KMS-11 (cell line): ENCODE data around the gene ZNF275.
"Not testable (repeated sequence)": the region's sequence is repeated elsewhere in the genome, so short reads cannot be mapped to it uniquely, and the experiment has no call there.

Experiments
- H2AFZ ChIP-seq: fragments of 200-600 bp; sonication (generic); 2 replicates; pipeline ENCODE4 v1.6.1; 2016; ENCODE audit warnings: antibody characterized with exemption, mixed run types, low read depth
- H3K27ac ChIP-seq: fragments of 200-600 bp; sonication (generic); 2 replicates; pipeline ENCODE4 v1.6.1; 2016; ENCODE audit warnings: mild to moderate bottlenecking, mixed run types
- H3K27me3 ChIP-seq: fragments of 200-600 bp; sonication (generic); 2 replicates; pipeline ENCODE4 v1.6.1; 2017; ENCODE audit warnings: mild to moderate bottlenecking, low read depth, mixed run types, moderate library complexity; ENCODE audit not compliant: insufficient read depth
- H3K36me3 ChIP-seq: fragments of 200-600 bp; sonication (generic); 2 replicates; pipeline ENCODE4 v1.6.1; 2017; ENCODE audit warnings: mild to moderate bottlenecking, mixed run types; ENCODE audit not compliant: insufficient read depth
- H3K4me1 ChIP-seq: fragments of 200-600 bp; sonication (generic); 2 replicates; pipeline ENCODE4 v1.6.1; 2016; ENCODE audit warnings: mild to moderate bottlenecking, low read depth, mixed run types; ENCODE audit not compliant: poor library complexity, severe bottlenecking
- H3K4me2 ChIP-seq: fragments of 200-600 bp; sonication (generic); 2 replicates; pipeline ENCODE4 v1.7.0; 2016; ENCODE audit warnings: mild to moderate bottlenecking, mixed run types
- H3K4me3 ChIP-seq: fragments of 200-600 bp; sonication (generic); IDR thresholded peaks from 2 replicates; pipeline ENCODE4 v1.6.1; 2017; ENCODE audit warnings: low read depth, low read length, mixed read lengths; ENCODE audit not compliant: insufficient read depth
- H3K79me2 ChIP-seq: fragments of 200-600 bp; sonication (generic); 2 replicates; pipeline ENCODE4 v1.6.1; 2016; ENCODE audit warnings: low read depth, mixed run types; ENCODE audit not compliant: insufficient read depth
- H3K9ac ChIP-seq: fragments of 200-600 bp; sonication (generic); 2 replicates; pipeline ENCODE4 v1.6.1; 2016; ENCODE audit warnings: mild to moderate bottlenecking, mixed run types
- H4K20me1 ChIP-seq: fragments of 200-600 bp; sonication (generic); 2 replicates; pipeline ENCODE4 v1.6.1; 2016; ENCODE audit warnings: mild to moderate bottlenecking, mixed run types; ENCODE audit not compliant: insufficient read depth
- CTCF ChIP-seq: fragments of 200-600 bp; sonication (generic); conservative IDR thresholded peaks from 2 replicates; pipeline ENCODE4 v1.6.1; 2017; ENCODE audit warnings: low read depth, mild to moderate bottlenecking, antibody characterized with exemption, low read length, moderate library complexity, mixed read lengths

Gene ZNF275

GRCh38 chrX:153388722-153389459 lies 54.9 kb downstream of the ZNF275 start:
- no peaks in the 10 kb centered on the region for H4K20me1 ChIP-seq
- no peak overlapping the region for H3K4me3 ChIP-seq
- no peaks in the 10 kb centered on the region for H3K27me3 ChIP-seq
- no peaks in the 10 kb centered on the region for H3K79me2 ChIP-seq
- H3K4me2 ChIP-seq = no peak overlapping the region
- H2AFZ ChIP-seq = no peak overlapping the region
- H3K4me1 ChIP-seq = no peaks in the 10 kb centered on the region
- TF ChIP-seq CTCF = no peak
- no peak overlapping the region for H3K9ac ChIP-seq
- H3K27ac ChIP-seq = no peak overlapping the region
- H3K36me3 ChIP-seq = no peaks in the 10 kb centered on the region

- not testable (repeated sequence) for H3K27me3 ChIP-seq, H4K20me1 ChIP-seq, H3K79me2 ChIP-seq, H3K4me2 ChIP-seq, H3K36me3 ChIP-seq, H3K27ac ChIP-seq, H2AFZ ChIP-seq, H3K4me1 ChIP-seq, H3K9ac ChIP-seq, H3K4me3 ChIP-seq
These were observed 55.5 kb downstream of the ZNF275 start for GRCh38 chrX:153389460-153389768.

- TF ChIP-seq CTCF = no peak
- H3K27me3 ChIP-seq = no peaks in the 10 kb centered on the region
These were observed 58.8 kb downstream of the ZNF275 start for GRCh38 chrX:153392642-153393321.

GRCh38 chrX:153394612-153395011 lies 60.7 kb downstream of the ZNF275 start:
- no peak overlapping the region for H2AFZ ChIP-seq
- no peaks in the 10 kb centered on the region for H3K79me2 ChIP-seq
- H3K4me1 ChIP-seq = no peaks in the 10 kb centered on the region
- H3K9ac ChIP-seq = no peak overlapping the region
- H3K36me3 ChIP-seq = no peaks in the 10 kb centered on the region
- H3K27ac ChIP-seq = no peak overlapping the region
- no peak overlapping the region for H3K4me3 ChIP-seq
- TF ChIP-seq CTCF = no peak
- H4K20me1 ChIP-seq = no peaks in the 10 kb centered on the region
- H3K4me2 ChIP-seq = no peak overlapping the region
- H3K27me3 ChIP-seq = no peaks in the 10 kb centered on the region

More at GRCh38 chrX:153392642-153393321, 58.8 kb downstream of the ZNF275 start:
- Histone ChIP-seq H2AFZ (no peak overlapping the region), H3K36me3 (no peaks in the 10 kb centered on the region), H3K79me2 (no peaks in the 10 kb centered on the region), H3K27ac (no peak overlapping the region), H3K9ac (no peak overlapping the region), H3K4me3 (no peak overlapping the region), H4K20me1 (no peaks in the 10 kb centered on the region), H3K4me1 (no peaks in the 10 kb centered on the region), H3K4me2 (no peak overlapping the region)
